SK-MEL-5 (cell line): ENCODE measurements around the gene TSPO. TPM values are rescaled to one million over a fixed set of nuclear protein-coding genes. Genes with fewer than 3 reads are reported as not detected.

Experiments used
- DNase-seq: peaks from one replicate; pipeline ENCODE4 v3.0.0-alpha.2; 2016; ENCODE audit warnings: low read depth, low spot score
- in situ Hi-C: cut with HindIII; loops from 2 replicates; pipeline ENCODE4 v1.10.0; 2016; ENCODE audit warnings: low sequenced_read_pairs, high pct_unique_total_duplicates, low pct_unique_long_range_greater_than_20kb
- total RNA-seq: library from RNA; depleted of rRNA; stranded (reverse); fragments of >200 nt; shearing (Covaris generic); gene quantifications from 2 replicates; pipeline ENCODE4 v1.2.3, GENCODE V29; 2014

The TSPO gene
- total RNA-seq, 1 experiment from 2014 or later: 244 TPM

DNA sequence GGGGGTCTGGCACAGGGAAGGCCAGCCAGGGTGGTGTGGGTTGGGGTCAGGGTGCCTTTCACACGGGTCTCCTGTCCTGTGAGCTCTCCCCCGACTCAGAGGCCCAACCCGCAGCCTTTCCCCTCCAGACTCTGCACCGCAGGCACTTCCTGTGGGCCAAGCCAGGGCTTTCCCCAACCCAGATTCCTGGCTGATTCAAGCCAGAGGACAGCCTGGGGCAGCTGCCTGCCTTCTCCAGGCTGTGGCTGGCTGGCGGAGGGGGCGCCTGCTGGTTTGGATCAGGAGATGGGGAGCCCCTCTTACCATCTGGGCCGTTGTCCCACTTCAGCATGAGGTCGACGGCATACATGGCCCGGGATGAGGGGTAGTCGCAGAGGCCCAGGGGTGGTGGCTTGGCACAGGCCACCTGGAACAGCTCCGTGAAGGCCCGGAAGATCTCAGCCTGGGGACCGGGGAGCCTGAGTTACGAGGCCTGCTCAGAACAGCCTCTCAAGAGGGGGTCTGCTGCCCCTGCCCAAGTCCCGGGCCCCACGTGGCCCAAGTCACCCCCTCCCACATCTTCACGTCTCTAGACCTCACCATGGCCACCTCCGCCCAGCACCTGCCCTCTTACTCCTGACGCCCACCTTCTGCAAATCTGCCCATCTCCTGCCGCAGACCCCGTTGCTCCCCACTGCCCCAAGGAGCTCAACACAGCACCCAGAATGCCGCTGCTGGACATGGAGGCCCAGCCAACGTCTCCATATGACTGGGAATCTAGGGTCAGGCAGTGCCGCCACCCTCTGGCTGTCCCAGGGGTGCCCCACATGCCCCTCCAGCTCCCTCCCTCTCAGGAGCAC lies 17.3 kb downstream of the TSPO start:
- DNase-seq: no peak
- in situ Hi-C loops: no loop called here

DNA sequence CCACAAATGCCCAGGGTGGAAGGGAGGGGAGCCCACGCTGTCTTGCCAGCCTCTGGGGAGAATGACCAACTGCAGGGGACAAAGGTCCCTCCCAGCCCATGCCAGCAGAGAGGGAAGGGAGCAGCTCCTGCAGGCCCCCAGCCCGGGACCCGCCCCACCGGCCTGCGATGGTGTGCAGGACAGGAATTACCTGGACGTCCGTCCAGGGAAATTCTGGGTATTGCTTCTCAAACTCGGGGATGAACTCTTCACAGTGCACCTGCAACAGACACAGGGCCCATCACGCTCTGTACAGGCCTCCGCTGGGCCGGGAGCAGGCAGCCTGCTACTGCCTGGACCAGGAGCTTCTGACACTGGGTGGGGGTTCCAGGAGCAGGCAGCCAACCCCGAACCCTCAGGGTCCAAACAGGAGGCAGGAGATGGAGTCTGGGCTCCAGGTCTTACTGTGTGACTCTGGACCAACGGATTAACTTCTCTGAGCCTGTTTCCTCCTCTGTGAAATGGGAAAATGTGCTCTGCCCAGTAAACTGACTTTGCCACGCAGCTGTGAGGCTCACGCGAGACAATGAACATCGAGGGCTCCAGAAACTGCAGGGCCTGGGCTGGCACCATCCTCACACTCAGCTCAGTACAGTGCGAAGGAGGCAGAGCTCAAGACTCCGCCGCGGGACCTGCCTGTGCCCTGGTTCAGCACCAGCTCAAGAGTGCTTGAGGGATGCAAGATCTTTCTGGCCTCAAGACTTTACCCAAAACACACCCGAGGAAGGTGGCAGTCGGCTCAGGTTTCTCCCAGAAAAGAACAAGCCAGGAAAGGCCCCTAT lies 18.2 kb downstream of the TSPO start:
- DNase-seq: no peak
- in situ Hi-C loops: no loop called here

DNA sequence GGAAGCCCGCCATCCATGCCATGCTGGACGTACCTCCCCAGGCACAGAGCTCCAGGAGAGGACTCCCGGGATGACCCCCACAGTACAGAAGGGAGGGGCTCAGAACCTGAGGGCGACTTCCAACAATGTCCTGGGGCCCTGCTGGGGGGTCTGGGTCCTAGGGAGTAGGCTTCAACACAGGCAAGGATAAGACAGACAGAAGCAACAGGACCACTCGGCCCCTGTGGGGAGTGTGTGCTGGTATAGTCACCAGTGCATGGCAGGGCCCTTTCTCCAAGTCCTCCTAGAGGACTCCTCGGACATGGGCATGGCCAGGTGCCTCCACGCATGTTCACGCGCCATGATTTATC lies 18.7 kb downstream of the TSPO start:
- no peak for DNase-seq

DNA sequence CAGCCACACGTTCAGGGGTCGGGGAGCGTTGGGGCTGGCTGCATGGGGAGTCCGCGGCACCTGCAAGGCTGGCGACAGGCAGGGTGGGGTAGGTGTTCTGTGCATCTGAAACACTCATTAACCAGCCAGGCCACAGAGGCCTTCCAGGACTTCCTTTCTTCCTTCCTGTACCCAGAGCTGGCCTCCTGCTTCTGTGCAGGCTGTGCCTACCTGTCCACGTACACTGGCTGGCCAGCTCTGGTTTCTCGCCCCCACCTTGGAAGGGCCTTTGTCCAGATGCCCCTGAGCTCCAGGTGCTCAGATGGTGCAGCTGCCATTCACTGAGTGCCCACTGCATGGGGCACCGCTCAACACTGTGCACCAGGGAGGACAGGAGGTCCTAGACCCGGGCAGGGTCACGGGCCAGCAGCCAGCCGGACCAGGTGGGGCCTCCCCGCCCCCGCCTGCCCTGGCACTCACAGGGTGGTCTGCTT lies 19.7 kb downstream of the TSPO start:
- in situ Hi-C loops: no loop called here
- DNase-seq: no peak

More for the DNA sequence above, 18.7 kb downstream of the TSPO start:
- in situ Hi-C loops: no loop called here

DNA sequence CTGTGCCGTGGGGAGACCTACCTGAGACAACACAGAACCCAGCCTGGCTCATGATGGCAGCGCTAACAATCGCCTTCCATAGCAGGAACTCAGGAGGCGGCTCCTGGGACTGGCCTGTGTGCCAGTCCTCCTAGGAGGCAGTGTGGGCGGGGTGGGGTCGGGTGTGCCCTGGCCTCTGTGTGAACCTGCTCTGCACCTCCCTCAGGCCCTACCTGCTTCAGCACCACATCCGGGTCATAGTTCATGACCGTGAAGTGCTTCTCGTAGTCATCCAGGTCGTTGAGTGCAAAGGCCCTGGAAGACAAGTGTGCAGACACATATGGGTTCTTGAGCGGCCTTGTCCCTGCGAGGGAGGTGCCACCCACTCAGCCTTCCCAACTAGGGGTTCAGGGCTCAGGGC lies 20.2 kb downstream of the TSPO start:
- in situ Hi-C loops: no loop called here

DNA sequence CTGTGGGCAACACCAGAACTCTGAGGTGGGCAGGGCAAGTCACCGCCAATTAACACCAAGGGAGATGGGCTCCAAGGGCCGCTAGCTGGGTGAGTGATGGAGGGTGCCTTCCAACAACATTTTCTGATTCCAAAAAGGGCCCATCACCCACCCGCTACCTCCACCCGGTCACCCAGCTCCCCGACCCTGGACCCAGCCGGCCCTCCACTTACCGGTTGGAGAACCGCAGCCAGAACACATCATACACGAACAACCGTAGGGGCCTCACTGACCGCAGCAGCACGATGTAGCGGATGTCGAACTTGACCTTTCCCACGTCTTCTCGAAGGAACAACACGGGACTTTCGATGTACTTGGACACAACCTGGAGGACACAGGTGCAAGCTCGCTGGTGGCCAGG lies 20.8 kb downstream of the TSPO start:
- in situ Hi-C loops: no loop called here
- DNase-seq: no peak

More for the DNA sequence above, 20.2 kb downstream of the TSPO start:
- DNase-seq: no peak

DNA sequence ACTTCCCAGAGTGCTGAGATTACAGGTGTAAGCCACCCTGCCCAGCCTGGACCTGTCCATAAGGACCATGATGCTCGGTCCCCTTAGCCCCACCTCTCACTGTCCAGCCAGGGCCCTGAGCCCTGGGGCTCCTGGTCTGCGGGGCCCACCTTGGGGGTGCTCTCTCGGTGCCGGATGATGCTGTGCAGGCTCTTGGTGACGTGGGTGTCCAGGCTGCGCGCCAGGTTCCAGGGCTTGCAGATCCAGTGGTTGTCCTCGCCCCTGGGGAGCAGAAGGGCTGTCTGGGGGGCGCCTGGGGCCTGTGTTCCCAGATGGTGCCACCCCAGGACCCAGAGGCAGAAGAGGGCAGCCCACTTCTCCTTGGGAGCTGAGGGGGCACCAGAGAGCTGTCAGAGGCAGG lies 22.2 kb downstream of the TSPO start:
- in situ Hi-C loops: no loop called here

DNA sequence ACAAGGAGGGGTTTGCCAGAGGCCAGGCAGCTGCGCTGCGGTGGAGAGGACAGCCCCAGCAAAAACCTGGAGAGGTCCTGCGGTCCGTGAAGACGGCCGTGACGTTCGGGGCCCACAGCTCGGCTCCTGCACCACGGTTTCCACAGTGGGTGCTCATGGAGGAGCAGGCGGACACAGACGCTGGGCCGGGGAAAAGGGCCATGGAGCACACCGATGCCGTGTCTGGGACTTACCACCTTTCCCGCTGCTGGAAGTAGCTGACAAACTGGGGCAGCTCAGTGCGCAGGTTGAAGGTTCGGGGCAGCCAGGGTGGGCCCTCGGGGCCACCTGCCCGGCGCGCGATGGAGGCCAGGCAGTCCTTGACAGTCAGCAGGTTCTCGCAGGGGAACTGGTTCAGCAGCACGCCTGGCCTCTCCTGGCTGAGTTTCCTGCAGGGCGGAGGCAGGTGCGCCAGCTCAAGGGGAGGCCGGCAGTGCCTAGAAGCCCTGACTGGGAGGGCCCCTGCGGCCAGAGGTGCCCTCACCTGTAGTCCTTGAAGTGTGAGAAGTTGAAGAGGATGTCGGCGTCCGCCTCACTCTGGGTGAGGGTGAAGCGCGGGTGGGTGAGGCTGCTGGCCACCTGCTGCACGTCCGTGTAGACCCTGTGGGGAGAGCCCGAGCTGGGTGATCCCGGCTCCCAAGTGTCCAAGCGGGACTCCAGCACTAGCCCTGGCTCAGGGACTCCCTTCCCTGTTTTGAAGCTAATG lies 22.8 kb downstream of the TSPO start:
- in situ Hi-C loops: no loop called here
- no peak for DNase-seq

More for the DNA sequence above, 22.2 kb downstream of the TSPO start:
- DNase-seq: no peak

DNA sequence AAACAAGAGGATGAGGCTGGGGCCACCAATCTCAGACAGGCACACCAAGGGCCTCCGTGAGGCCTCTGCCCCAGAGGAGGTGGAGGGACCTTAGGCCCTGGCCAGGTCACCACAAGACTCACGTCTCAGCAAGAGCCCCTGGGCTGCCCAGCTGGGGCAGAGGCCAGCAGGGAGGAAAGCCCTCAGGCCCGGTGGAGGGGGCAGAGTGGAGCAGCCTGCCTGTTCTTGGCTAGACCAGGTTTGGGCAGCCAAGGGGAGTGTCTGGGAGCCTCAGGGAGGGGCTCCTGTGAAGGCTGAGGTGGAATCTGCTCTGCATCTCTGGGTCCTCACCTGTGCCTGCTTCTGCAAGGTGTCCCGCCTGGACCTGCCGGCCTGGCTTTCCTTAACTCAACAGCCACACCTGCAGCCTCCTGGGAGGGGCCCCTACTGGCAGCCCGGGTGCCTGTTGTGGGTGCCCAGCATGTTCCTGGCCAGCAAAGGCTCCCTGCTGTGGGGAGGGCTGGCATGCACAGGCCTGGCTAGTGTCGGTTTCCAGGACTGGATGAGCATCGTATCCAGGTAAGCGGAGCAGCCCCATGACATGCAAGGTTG lies 23.7 kb downstream of the TSPO start:
- no peak for DNase-seq
- in situ Hi-C loops: no loop called here

DNA sequence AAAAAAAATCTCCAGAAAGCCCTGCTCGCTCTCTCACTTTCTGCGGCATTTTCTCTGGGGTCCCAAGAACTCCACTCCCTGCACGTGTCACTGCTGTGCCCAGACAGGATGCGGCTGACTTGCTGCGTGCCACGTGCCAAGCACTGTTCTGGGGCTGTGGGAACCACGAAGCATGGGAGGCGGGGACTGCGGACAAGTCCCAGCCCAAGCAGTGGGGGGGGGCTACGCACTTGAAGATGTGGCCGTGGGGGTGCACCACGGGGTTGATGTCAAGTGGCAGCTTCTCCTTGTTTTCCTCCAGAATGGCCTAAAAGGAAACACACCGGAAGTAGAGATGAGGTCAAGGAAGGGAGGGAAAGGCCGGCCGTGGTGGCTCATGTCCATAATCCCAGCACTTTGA lies 24.7 kb downstream of the TSPO start:
- DNase-seq: no peak
- in situ Hi-C loops: no loop called here

DNA sequence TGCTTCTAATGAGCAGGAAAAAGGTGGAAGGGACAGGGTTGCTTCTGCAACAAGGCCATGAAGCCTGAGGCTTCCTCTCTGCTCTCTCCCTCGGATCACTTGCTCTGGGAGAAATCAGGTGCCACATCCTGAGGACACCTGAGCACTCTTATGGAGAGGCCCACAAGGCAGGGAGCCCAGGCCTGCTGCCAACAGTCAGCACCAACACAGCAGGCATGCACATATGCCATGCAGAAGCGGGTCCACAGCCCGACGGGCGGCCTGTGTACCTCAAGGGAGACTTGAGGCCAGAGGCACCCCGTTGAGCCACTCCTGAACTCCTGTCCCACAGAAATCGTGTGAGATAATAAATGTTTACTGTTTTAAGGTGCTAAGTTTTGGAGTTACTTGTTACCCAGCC lies 26.1 kb downstream of the TSPO start:
- no peak for DNase-seq
- in situ Hi-C loops: no loop called here

DNA sequence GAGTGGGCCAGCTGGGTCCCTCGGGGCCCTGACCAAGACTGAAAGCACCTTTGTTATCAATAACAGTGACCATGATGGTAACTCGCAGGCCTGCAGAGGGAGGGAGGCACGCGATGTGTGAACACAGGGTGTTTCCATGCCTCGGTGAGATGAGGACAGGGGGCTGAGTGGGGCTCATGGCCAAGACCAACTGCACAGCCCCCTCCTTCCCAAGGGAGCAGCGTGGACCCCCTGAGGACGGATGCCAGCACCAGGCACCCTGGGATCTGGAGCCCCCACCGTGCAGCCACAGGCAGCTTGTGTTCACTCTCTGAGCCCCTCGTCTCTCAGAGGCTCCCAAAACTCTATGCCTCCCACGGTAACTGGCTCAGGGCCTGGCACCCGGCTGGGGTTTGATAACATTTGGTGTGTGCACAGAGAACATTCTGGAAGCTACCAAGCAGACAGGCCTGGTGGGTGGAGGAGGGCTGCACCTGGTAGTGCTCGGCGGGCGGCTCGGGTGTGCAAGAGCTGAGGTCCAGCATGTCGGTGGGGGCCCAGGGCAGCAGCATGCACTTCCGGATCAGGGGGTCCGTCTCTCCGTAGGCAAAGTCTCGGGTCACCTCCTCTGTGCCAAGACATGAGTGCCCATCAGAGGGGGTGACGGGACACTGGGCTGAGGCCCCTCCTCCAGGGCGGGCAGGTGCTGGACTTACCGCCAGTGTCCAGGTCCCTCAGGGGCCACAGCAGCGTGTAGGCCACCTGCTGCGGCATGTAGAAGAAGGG lies 28.0 kb downstream of the TSPO start:
- no peak for DNase-seq
- in situ Hi-C loops: no loop called here

DNA sequence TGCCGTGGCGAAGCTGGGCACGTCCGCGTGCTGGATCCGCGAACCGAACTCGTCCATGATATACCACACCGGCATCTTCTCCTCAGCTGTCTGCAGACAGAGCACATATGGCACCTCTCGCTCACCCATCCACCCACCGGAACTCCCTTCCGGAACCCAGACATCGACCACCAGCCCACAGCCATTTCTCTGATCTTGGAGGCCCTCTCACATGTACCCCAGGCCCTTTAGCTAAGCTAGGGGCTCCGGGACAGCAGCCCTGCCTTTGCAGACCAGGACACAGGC lies 28.5 kb downstream of the TSPO start:
- DNase-seq: no peak
- in situ Hi-C loops: no loop called here

DNA sequence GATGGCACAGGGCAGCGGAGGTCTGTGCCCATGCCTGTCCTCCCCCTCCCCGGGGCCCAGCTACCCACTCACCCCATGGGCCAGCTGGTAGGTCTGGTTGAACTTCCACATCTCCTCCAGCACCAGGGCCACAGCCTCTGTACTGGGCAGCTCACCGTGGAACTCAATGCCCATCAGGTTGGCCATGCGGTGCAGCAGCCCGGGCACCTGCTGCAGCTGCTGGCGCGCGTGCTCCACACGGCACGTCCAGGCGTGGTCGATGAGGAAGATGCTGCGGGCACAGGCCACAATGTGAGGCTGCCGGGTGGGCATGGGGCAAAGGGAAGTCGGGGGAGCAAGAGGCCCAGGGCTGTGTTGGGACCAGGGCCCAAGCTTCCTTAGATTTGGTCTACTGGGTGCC lies 29.3 kb downstream of the TSPO start:
- DNase-seq: no peak
- in situ Hi-C loops: no loop called here

DNA sequence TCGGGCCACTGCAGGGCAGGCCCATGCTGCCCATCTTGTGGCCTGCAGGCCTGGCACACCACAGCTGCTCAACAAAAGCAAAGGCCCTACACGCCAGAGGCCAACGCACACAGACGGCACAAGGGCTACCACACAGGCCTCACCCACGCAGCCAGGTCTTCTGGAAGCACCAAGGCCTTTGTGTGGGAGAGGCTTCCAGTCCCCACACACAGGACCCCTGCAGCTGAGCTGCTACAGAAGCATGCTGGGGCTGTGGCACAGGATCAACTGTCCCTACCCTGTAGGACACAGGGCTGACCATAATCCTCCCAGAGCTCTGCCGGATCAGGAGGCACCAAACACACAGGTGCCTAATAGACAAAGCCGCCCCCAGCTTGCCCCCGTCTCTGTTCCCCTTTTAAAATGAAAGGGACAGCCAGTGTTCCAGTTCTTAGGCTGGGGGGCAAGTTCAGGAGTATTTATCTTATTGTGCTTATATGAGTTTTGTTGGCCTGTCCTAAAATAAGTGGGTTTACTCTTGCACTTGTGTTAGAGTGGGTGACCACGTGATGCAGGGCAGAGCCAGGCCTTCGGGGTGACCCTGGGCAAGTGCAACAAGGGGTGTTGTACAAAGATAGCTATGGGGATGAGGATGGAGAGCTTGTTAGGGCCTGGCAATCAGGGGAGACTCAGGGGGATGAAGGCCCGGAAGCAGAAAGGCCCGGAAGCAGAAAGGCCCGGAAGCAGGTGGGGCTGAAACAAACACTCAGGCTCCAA lies 30.1 kb downstream of the TSPO start:
- DNase-seq: no peak
- in situ Hi-C loops: no loop called here

DNA sequence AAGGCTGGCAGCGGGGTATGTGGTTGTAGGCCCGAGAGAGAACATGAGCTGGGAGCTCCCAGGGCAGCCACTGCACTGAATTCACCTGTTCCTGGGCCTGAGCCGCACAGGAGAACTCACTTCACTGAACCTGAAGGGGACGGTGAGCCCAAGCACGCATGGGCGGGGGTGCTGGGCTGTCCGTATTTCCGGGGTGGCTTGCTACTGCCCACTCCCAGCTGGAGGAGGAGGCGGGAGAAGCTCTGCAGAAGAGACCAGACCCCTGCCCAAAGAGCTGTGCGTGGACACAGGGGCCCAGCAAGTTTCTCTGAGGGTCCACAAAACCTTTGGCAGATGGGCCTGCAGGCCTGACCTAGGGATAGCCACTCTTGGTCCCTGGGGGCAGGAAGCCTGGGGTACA lies 30.8 kb downstream of the TSPO start:
- in situ Hi-C loops: no loop called here
- DNase-seq: no peak

DNA sequence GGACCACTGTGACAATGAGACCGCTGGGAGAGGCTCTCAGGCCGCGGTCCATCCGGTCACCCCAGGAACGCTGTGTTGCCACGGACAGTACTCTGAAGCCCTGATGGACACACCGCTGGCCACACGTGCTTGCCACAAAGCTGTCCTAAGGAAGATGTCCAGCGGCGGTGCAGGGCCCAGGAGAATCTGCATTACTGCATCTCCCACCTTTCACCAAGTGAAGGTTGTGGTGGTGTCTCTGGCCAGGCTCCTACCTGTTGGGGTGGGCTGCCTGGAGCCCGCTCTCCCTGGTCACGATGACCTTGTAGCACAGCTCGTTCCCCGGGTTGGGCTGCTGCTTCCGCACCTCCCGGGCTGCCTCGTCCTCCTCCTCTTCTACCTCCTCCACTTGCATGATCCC lies 31.4 kb downstream of the TSPO start:
- in situ Hi-C loops: no loop called here
- no peak for DNase-seq
